DND-41 (cell line): ENCODE results near the gene IFNL3.

Source experiments
- ATAC-seq: fragments of 200-7000 bp; cut with Tn5 transposase; 3 replicates; pipeline ENCODE4 v1.9.1; 2021; ENCODE audit warnings: low read depth; ENCODE audit not compliant: insufficient read depth
- DNase-seq: peaks from one replicate; pipeline ENCODE4 v3.0.0-alpha.2; 2020
- H2AFZ ChIP-seq: 2 replicates; pipeline ENCODE4 v1.6.0; 2012; ENCODE audit warnings: low read depth, low read length
- H3K27ac ChIP-seq: 2 replicates; pipeline ENCODE4 v1.5.1; 2012; ENCODE audit warnings: low read length, inconsistent platforms
- H3K27me3 ChIP-seq: fragments of 200-600 bp; sonication (generic); 2 replicates; pipeline ENCODE4 v1.6.0; 2012; ENCODE audit warnings: low read length, mild to moderate bottlenecking, inconsistent platforms; ENCODE audit not compliant: insufficient read depth, poor library complexity
- H3K36me3 ChIP-seq: 2 replicates; pipeline ENCODE4 v1.5.1; 2012; ENCODE audit warnings: low read length, inconsistent platforms; ENCODE audit not compliant: insufficient read depth
- H3K4me1 ChIP-seq: 2 replicates; pipeline ENCODE4 v1.5.1; 2012; ENCODE audit warnings: mild to moderate bottlenecking, low read length; ENCODE audit not compliant: insufficient read depth
- H3K4me2 ChIP-seq: 2 replicates; pipeline ENCODE4 v1.6.0; 2012; ENCODE audit warnings: mild to moderate bottlenecking, moderate library complexity, low read length, inconsistent platforms; ENCODE audit not compliant: insufficient read depth
- H3K4me3 ChIP-seq, 2 experiments: fragments of 200-600 bp in 1 of 2; shearing (Covaris generic) in 1 of 2; 2 replicates each; pipeline ENCODE4 v1.5.1; 2012 to 2016; ENCODE audit warnings: inconsistent platforms in 2 of 2, low read length in 2 of 2, mild to moderate bottlenecking in 2 of 2, low read depth in 1 of 2, moderate library complexity in 1 of 2
- H3K79me2 ChIP-seq: 2 replicates; pipeline ENCODE4 v1.6.0; 2012; ENCODE audit warnings: low read length, inconsistent platforms; ENCODE audit not compliant: insufficient read depth
- H3K9ac ChIP-seq: 2 replicates; pipeline ENCODE4 v1.6.0; 2012; ENCODE audit warnings: low read depth, mild to moderate bottlenecking, inconsistent platforms, low read length, moderate library complexity
- H3K9me3 ChIP-seq: 2 replicates; pipeline ENCODE4 v1.5.1; 2012; ENCODE audit warnings: low read length, moderate library complexity, mild to moderate bottlenecking, inconsistent platforms; ENCODE audit not compliant: insufficient read depth, severe bottlenecking
- H4K20me1 ChIP-seq: 2 replicates; pipeline ENCODE4 v1.6.0; 2012; ENCODE audit warnings: low read length; ENCODE audit not compliant: insufficient read depth
- CTCF ChIP-seq: IDR thresholded peaks from 2 replicates; pipeline ENCODE4 v1.5.1; 2012; ENCODE audit warnings: borderline replicate concordance, low read length, moderate library complexity, mild to moderate bottlenecking; ENCODE audit not compliant: poor library complexity, severe bottlenecking; ENCODE audit errors: extremely low read depth
- EZH2 ChIP-seq: IDR thresholded peaks from 3 replicates; pipeline ENCODE4 v1.6.1; 2012; ENCODE audit warnings: borderline replicate concordance, low read depth, mild to moderate bottlenecking, moderate library complexity, low read length, inconsistent platforms; ENCODE audit not compliant: severe bottlenecking

Gene IFNL3

GRCh38 chr19:39265321-39265916 lies 20.6 kb upstream of the IFNL3 start:
- no peaks in the 10 kb centered on the region for H3K36me3 ChIP-seq
- H3K4me2 ChIP-seq: no peak overlapping the region
- no peaks in the 10 kb centered on the region for H3K79me2 ChIP-seq
- H3K9me3 ChIP-seq: no peaks in the 10 kb centered on the region
- DNase-seq (no peak), ATAC-seq (no peak)
- no peak for TF ChIP-seq EZH2
- no peak for TF ChIP-seq CTCF
- H4K20me1 ChIP-seq: no peaks in the 10 kb centered on the region
- H3K4me3 ChIP-seq: no peak overlapping the region
- no peak overlapping the region for H3K9ac ChIP-seq
- no peak overlapping the region for H2AFZ ChIP-seq
- H3K4me1 ChIP-seq: no peaks in the 10 kb centered on the region
- peaks cover 2% of the 10 kb centered on the region for H3K27me3 ChIP-seq
- H3K27ac ChIP-seq: no peak overlapping the region

DNA sequence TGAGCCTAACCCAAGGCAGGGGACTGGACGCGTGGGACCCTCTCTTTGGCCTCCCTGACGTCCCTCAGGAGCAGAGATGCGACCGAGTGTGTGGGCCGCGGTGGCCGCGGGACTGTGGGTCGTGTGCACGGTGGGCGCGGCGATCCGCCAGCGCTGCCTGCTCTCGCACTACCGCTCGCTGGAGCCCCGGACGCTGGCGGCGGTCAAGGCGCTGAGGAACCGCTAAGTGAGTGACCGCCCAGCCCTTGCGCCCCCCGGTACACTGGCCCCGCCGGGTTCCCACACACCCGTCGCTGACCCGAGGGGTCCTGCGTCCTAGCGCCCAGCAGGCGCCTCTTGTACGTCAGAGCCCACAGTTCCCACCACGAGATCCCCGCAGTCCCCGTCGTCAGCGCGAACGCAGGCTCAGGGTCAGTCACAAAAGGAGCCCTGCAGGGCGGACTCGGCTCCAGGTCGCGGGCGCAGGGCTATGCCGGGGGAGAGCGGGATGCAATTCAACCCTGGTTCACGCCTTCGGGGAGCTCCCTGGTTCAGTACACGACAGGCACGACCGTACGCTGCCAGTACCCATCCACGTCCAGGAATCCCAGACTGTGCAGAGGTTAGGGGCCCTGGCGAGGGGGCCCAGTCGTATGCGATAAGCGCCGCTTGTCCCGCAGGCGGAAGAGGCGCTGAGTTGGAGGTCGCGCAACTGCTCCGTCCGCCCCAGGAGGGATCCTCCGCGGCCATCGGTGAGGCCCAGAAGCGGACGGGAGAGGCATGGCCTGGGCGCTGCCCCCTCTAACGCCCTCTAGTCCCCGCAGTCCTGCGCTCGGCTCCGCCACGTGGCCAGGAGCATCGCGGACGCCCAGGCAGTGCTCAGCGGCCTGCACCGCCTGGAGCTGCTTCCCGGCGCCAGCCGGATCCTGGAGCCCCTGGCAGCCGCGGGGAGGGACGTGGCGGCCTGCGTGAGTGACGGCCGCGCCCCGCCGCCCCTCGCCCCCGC lies 19.8 kb upstream of the IFNL3 start:
- Histone ChIP-seq H2AFZ (no peak overlapping the region), H3K36me3 (no peaks in the 10 kb centered on the region), H3K4me1 (no peaks in the 10 kb centered on the region), H3K27ac (no peak overlapping the region), H3K27me3 (peaks cover 2% of the 10 kb centered on the region), H4K20me1 (no peaks in the 10 kb centered on the region), H3K4me2 (no peak overlapping the region), H3K9ac (no peak overlapping the region), H3K9me3 (no peaks in the 10 kb centered on the region), H3K79me2 (no peaks in the 10 kb centered on the region), H3K4me3 (no peak overlapping the region)
- ATAC-seq (no peak), DNase-seq (no peak)
- TF ChIP-seq CTCF (no peak), EZH2 (no peak)

GRCh38 chr19:39263912-39264305 lies 19.1 kb upstream of the IFNL3 start:
- H3K4me2 ChIP-seq: no peak overlapping the region
- H3K27ac ChIP-seq: no peak overlapping the region
- no peak overlapping the region for H3K4me3 ChIP-seq
- ATAC-seq (no peak), DNase-seq (no peak)
- no peaks in the 10 kb centered on the region for H3K9me3 ChIP-seq
- no peaks in the 10 kb centered on the region for H4K20me1 ChIP-seq
- no peaks in the 10 kb centered on the region for H3K79me2 ChIP-seq
- H3K36me3 ChIP-seq: no peaks in the 10 kb centered on the region
- H3K27me3 ChIP-seq: peaks cover 2% of the 10 kb centered on the region
- H2AFZ ChIP-seq: no peak overlapping the region
- H3K9ac ChIP-seq: no peak overlapping the region
- TF ChIP-seq CTCF (no peak), EZH2 (no peak)
- H3K4me1 ChIP-seq: no peaks in the 10 kb centered on the region
